ENCODE data around the gene BLACAT1. TPM values are rescaled to one million over a fixed set of nuclear protein-coding genes. Genes with fewer than 3 reads are reported as not detected.

The BLACAT1 gene
- total RNA-seq, 1 donor from 2014 or later: 3.9 TPM

- DNase-seq (ENCODE audit: low read depth, low spot score): peak; percentile 50
Observed at GRCh38 chr1:205456868-205457745, 1.3 kb upstream of the BLACAT1 start.

DNA sequence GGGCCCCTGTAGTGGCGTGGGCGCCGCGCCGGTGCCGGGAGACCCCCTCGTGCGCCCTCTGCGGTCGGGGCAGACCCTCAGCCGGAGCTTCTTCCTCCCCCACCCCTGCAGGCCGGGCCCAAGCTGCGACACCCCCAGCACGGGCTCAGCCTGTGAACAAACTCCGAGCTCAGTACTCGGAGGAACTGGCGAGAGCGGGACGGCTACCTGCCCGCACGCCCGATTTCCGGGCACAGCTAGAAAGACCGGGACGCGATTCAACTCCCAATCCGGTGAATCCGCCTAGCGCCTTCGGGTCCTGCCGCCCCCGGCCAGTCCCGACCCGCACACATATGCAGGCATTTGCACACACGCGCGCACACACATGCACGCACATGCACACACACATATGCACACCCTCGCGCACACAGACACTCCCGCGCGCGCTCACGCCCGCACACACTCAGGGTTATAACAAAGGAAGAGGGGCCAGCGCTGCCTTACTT is 580 bp upstream of the BLACAT1 start:
- Mint-ChIP-seq H3K27ac (ENCODE audit: unreplicated experiment) (peak overlapping the region; percentile 86), H3K4me3 (peak overlapping the region; percentile 91), H3K27me3 (ENCODE audit: low read depth) (peaks cover 86% of the 10 kb centered on the region), H3K4me1 (peaks cover 32% of the 10 kb centered on the region), H3K36me3 (ENCODE audit: low read depth) (no peaks in the 10 kb centered on the region), H3K9me3 (no peaks in the 10 kb centered on the region)
- TF ChIP-seq, protein P1, sequence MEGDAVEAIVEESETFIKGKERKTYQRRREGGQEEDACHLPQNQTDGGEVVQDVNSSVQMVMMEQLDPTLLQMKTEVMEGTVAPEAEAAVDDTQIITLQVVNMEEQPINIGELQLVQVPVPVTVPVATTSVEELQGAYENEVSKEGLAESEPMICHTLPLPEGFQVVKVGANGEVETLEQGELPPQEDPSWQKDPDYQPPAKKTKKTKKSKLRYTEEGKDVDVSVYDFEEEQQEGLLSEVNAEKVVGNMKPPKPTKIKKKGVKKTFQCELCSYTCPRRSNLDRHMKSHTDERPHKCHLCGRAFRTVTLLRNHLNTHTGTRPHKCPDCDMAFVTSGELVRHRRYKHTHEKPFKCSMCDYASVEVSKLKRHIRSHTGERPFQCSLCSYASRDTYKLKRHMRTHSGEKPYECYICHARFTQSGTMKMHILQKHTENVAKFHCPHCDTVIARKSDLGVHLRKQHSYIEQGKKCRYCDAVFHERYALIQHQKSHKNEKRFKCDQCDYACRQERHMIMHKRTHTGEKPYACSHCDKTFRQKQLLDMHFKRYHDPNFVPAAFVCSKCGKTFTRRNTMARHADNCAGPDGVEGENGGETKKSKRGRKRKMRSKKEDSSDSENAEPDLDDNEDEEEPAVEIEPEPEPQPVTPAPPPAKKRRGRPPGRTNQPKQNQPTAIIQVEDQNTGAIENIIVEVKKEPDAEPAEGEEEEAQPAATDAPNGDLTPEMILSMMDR (conservative IDR thresholded peaks at IDR 0.05): no peak
- DNase-seq (ENCODE audit: low read depth, low spot score): no peak

More at GRCh38 chr1:205456868-205457745, 1.3 kb upstream of the BLACAT1 start:
- H3K27ac Mint-ChIP-seq (ENCODE audit: unreplicated experiment): no peak overlapping the region
- H3K36me3 Mint-ChIP-seq (ENCODE audit: low read depth): no peaks in the 10 kb centered on the region
- H3K27me3 Mint-ChIP-seq (ENCODE audit: low read depth): peaks cover 85% of the 10 kb centered on the region
- peaks cover 25% of the 10 kb centered on the region for H3K4me1 Mint-ChIP-seq
- H3K9me3 Mint-ChIP-seq: no peaks in the 10 kb centered on the region
- H3K4me3 Mint-ChIP-seq: peak overlapping the region; percentile 91
- TF ChIP-seq, protein P1 (conservative IDR thresholded peaks at IDR 0.05): no peak

DNA sequence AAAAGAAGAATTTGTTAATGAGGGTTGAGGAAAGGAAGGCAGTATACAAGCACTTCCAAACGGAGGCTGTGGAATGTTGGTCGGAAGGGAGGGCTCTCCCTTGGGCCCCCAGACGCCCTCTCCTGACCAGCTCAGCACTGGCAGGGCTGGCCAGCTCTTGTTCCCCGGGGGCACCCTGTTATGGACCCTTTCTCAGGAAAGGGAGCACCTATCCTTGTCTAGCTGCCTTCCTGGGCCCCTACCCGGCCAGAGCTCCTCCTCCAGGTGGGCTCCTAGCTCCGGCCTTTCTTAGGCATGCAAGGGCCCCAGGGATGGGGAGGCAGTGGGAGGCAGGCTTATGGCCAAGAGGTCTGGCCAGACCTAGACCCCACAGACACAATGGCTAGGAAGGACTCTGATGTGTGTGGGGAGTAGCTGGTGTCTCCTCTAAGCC is 926 bp downstream of the BLACAT1 start:
- Mint-ChIP-seq H3K4me1 (peaks cover 47% of the 10 kb centered on the region), H3K36me3 (ENCODE audit: low read depth) (no peaks in the 10 kb centered on the region), H3K27me3 (ENCODE audit: low read depth) (peaks cover 78% of the 10 kb centered on the region), H3K4me3 (peak overlapping the region; percentile 91), H3K9me3 (no peaks in the 10 kb centered on the region), H3K27ac (ENCODE audit: unreplicated experiment) (no peak overlapping the region)
- DNase-seq (ENCODE audit: low read depth, low spot score): no peak
- TF ChIP-seq, protein P1 (conservative IDR thresholded peaks at IDR 0.05): no peak

DNA sequence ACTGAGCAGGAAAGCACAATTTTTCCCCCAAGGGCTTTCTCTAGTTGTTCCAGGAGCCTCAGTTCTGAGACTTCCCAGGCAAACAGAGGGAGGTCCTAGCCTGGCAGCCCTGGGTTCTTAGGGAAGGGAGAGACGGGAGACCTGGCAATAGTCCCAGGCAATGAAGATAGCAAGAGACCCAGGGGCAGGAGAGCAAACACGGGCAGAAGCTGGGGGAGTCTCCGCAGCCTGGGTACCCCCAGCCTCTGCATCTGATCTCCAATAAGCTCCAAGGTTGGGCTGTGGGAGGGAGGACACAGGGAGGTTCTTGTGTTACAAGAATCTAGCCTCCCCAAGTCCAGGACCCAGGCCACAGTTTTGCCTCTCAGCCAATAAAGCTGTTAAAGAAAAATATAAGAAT is 2.4 kb downstream of the BLACAT1 start:
- Mint-ChIP-seq H3K27me3 (ENCODE audit: low read depth) (peaks cover 65% of the 10 kb centered on the region), H3K4me1 (peaks cover 62% of the 10 kb centered on the region), H3K9me3 (no peaks in the 10 kb centered on the region), H3K36me3 (ENCODE audit: low read depth) (no peaks in the 10 kb centered on the region), H3K4me3 (peak overlapping the region; percentile 48), H3K27ac (ENCODE audit: unreplicated experiment) (no peak overlapping the region)
- no peak for DNase-seq (ENCODE audit: low read depth, low spot score)
- TF ChIP-seq, protein P1 (conservative IDR thresholded peaks at IDR 0.05): no peak

GRCh38 chr1:205452933-205453332 is 2.9 kb downstream of the BLACAT1 start:
- DNase-seq (ENCODE audit: low read depth, low spot score): no peak
- H3K27me3 Mint-ChIP-seq (ENCODE audit: low read depth): peaks cover 60% of the 10 kb centered on the region
- peak overlapping the region; percentile 48 for H3K4me3 Mint-ChIP-seq
- H3K9me3 Mint-ChIP-seq: no peaks in the 10 kb centered on the region
- peaks cover 67% of the 10 kb centered on the region for H3K4me1 Mint-ChIP-seq
- H3K36me3 Mint-ChIP-seq (ENCODE audit: low read depth): no peaks in the 10 kb centered on the region
- no peak overlapping the region for H3K27ac Mint-ChIP-seq (ENCODE audit: unreplicated experiment)
- TF ChIP-seq, protein P1 (conservative IDR thresholded peaks at IDR 0.05): no peak

All from neural crest cell (in vitro differentiated cells).